OCI-LY7 (cell line): ENCODE data around the gene MIOX.

Source experiments
- CTCF ChIP-seq: fragments of 200-600 bp; sonication (generic); conservative IDR thresholded peaks from 2 replicates; pipeline ENCODE4 v1.5.1; 2014; ENCODE audit warnings: mild to moderate bottlenecking, antibody characterized with exemption, low read length, moderate library complexity, mixed read lengths
- EZH2phosphoT487 ChIP-seq: fragments of 200-600 bp; sonication (generic); IDR thresholded peaks from 2 replicates; pipeline ENCODE4 v1.6.1; 2018; ENCODE audit warnings: low read depth, borderline replicate concordance, mild to moderate bottlenecking, mixed run types, antibody characterized with exemption, low read length, moderate library complexity, mixed read lengths

- TF ChIP-seq CTCF, result no peak
- TF ChIP-seq EZH2phosphoT487, result no peak
These were observed 46.5 kb downstream of the MIOX start for GRCh38 chr22:50532824-50533796.
